GM21786 (cell line): Measurements from ENCODE around the gene IKZF4.

Experiments used
- ATAC-seq: cut with Tn5 transposase; IDR thresholded peaks from one replicate; pipeline ENCODE4 v1.9.1; 2021; ENCODE audit not compliant: unreplicated experiment

Gene IKZF4

DNA sequence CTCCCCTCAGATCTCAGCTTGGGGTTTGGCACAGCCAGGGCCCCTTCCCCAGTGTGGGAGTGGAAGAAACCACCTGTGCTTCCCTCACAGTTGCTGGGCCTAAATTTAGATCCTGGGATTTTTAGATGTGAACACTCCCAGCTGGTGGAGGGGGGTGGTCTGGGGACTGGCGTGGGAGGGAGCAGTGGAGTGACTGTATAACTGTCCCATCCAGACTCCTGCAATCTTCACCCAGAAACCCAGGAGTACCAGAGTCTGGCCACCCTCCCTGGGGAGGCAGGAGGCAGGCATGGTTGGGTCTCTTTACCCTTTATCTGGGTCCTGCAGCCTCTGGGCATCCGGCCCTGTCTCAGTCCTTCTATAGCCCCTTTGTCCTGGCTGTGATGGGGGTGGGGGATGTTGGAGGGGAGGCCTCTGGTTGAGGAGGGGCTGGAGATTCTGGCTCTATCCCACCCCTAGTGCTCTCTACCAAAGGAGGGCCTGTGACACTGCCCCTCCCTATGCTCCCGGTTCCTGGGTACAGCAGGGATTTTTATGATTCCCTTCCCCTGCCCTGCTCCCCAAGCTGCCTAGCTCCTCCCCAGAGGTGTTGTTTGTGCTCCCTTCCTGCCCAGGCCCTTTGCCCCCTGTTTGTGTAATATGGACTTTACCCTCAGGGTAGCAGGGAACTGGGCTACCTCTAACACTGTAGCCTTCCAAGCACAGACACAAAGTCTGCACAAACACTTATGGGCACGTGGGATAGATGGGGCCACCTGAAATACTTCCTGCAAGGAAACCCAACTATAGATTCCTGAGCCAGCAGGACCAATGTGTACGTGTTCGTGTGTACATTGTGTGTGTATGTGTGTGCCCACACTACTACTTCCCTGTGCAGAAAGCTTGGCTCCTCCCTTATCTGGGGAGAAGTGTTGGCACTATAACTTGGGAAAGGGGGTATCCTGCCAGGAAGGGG, 60.8 kb downstream of the IKZF4 start:
- no peak for ATAC-seq

DNA sequence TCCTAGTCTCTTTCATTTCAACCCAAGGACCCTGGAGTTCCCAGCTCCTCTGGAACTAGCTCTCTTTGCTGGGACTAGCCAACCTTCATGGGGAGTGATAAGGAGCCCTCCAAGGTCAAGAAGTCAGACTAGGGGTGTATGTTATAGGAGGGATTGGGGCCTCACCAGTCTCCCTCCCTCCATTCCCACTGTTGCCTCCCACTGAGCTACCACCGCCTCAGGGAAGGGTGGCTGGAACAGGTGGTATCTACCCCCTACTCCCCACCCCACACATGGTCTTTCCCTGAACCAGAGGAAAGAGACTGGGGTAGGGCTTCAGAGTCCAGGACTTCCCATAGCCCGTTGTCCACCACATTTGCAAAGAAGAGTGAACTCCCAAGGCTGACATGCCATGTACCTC, 61.5 kb downstream of the IKZF4 start:
- ATAC-seq, result no peak

DNA sequence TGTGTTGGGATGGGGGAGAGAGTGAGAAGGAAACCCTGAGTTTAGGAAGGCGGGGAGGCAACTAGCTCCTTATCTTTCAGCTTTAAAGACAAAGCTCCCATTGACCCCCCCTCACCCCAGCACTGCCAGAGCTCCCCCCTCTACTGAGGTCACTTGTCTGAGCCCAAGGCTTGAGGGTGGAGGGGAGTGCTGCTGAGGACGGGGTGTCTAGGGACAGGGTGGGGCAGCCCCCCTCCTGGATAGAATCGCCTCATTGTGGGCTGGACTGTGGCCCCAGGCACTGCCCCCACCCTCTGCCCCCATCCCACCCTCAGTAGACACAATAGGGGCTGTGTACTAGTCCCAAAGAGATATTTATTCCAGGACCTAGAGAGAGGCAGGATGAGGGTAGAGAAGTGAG, 62.1 kb downstream of the IKZF4 start:
- ATAC-seq, result no peak

- ATAC-seq, result no peak
Measured at GRCh38 chr12:56084958-56085543, 64.2 kb downstream of the IKZF4 start.

GRCh38 chr12:56086096-56086495, 65.3 kb downstream of the IKZF4 start:
- ATAC-seq, result no peak

DNA sequence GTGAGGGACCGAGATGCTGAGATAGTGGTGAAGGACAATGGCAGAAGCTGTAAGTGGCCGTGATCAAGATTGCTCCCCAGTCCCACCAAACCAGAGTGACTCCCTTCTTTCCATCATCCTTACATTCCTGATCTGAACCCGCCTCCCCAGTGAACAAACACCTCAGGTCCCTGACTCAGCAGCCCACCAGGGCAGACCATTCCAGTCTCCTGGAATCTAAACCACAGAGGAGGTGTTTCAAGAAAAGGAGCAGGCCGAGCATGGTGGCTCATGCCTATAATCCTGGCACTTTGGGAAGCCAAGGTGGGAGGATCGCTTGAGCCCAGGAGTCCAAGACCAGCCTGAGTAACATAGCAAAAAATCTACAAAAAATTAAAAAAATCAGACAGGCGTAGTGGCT, 65.8 kb downstream of the IKZF4 start:
- ATAC-seq, result no peak

GRCh38 chr12:56087220-56087619, 66.4 kb downstream of the IKZF4 start:
- no peak for ATAC-seq
